GM10847 (cell line): ENCODE measurements around the gene NAB2.

Source experiments
- POLR2A ChIP-seq: IDR thresholded peaks from 2 replicates; pipeline ENCODE4 v1.6.1; 2011; ENCODE audit not compliant: insufficient read length; ENCODE audit errors: extremely low read depth

NAB2 gene

GRCh38 chr12:57116580-57117281 lies 27.8 kb downstream of the NAB2 start:
- no peak for TF ChIP-seq POLR2A

- TF ChIP-seq POLR2A: no peak
These were observed 29.9 kb downstream of the NAB2 start for GRCh38 chr12:57118711-57119271.

- TF ChIP-seq POLR2A: no peak
These were observed 30.6 kb downstream of the NAB2 start for GRCh38 chr12:57119294-57120085.

GRCh38 chr12:57123813-57124212 lies 34.9 kb downstream of the NAB2 start:
- TF ChIP-seq POLR2A: no peak

- TF ChIP-seq POLR2A: no peak
These were observed 35.5 kb downstream of the NAB2 start for GRCh38 chr12:57124261-57124877.

DNA sequence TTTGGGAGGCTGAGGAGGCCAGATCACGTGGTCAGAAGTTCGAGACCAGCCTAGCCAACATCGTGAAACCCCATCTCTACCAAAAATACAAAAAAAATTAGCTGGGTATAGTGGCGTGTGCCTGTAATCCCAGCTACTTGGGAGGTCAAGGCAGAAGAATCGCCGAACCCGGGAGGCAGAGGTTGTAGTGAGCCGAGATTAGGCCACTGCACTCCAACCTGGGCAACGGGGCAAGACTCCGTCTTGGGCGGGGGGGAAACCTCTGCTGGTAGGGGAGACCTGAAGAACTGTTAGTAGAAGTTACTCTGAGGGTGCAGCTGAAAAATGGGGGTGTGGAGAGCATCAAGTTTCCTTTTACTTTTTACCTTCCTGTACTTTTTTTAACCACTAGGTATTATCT lies 37.1 kb downstream of the NAB2 start:
- no peak for TF ChIP-seq POLR2A

GRCh38 chr12:57126561-57126960 lies 37.6 kb downstream of the NAB2 start:
- no peak for TF ChIP-seq POLR2A

DNA sequence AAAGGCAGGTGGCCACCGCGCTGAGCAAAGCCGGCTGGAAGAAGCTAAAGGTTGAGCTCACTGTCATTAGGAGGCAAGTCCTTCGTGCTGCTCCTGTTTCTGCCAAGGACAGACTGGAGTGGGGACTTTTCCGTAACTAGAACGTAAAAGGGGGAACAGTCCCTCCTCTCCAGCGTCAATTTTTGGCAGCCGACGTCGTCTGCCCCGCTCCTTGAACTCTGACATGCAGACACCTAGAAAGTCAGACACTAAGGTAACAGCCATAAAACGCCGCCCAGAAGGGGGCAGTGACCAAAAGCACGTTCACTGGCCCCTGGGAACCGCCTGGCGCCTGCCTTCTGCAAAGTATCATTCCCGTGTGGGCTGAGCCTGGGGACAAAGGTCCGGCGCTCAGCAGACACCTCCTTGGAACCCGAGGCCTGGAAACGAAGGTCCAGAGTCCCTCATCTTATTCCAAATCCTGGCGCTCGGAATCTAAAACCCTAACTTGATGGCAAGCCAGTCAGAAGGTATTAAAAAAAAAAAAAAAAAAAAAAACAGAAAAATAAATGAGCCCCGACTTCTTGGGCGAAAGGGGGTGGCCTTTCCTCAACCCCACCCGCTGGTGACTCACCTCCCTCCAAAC lies 38.3 kb downstream of the NAB2 start:
- TF ChIP-seq POLR2A: no peak

DNA sequence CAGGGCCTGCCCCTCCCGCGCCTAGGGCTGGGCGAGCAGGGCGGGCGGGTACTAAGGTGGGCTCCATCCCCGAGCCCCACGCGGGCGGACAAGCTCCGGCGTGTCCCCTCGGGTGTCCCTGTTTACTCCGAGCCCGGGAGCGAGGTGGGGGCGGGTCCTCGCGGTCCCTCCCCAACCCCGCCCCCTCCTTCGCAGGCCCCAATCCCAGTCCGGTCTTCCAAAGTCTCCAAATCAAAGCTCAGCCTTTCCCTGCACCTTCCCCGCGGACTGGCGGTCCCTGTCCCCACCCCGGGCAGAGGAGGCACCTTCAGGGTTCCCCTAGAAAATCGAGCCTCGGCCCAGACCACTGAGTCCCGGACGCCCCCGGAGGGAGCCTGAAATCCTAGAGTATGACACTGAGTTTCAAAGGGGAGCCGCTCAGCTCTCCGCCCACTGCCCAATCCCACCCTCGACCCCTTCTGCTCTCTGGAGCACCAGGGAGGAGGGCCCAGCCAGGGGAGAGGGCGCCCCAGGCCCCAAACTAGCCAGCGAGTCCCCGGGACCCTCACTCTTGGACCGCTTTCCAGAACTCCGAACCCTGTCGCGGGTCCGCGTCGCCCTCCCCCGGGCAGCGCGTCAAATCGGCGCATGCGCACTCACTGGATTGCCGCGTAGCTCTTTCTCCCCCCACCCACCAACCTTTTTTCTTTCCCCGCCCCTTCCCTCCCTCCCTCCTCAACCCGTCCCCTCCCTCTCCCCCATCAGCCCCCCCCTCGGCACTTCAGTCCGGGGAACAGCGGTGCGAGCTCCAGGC lies 39.0 kb downstream of the NAB2 start, which contains the start of gene LRP1:
TSS of gene LRP1 (plus strand) at position 758 of the 793 bp plus-strand sequence. CDS start 482 bp downstream, outside the sequence.
- no peak for TF ChIP-seq POLR2A

DNA sequence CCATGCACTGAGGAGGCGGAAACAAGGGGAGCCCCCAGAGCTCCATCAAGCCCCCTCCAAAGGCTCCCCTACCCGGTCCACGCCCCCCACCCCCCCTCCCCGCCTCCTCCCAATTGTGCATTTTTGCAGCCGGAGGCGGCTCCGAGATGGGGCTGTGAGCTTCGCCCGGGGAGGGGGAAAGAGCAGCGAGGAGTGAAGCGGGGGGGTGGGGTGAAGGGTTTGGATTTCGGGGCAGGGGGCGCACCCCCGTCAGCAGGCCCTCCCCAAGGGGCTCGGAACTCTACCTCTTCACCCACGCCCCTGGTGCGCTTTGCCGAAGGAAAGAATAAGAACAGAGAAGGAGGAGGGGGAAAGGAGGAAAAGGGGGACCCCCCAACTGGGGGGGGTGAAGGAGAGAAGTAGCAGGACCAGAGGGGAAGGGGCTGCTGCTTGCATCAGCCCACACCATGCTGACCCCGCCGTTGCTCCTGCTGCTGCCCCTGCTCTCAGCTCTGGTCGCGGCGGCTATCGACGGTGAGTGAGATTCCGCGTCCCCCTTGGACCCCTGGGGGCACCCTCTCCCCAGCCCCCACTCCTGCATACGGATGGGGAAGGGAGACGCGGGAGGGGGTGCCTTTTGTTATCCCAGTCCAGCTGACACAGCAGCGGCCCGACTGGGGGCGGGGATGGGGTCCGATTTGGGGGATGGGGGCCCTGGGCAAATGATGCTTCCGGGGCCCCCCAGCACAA lies 39.8 kb downstream of the NAB2 start:
- no peak for TF ChIP-seq POLR2A

GRCh38 chr12:57129321-57129842 lies 40.5 kb downstream of the NAB2 start:
- no peak for TF ChIP-seq POLR2A

GRCh38 chr12:57129889-57130288 lies 41.0 kb downstream of the NAB2 start:
- no peak for TF ChIP-seq POLR2A

DNA sequence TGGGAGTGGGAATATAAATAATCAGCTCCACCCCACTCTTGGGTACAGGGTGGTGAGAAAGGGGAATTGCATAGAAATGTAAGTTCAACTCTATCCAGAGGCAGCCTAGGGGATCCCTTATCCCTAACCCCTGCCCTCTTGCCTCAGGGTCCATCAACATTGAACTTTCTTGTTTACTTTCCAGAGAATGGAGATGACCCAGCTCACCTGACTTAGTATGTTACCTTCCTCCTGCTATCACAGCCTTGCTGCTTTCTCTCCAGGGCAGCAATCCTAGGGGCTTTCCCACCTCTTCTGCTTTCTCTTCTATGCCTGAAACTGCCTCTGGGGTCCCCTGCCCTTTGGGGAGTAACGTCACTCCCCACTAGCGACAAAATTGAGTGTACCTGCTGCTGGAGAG lies 42.0 kb downstream of the NAB2 start:
- TF ChIP-seq POLR2A: no peak
